Stimulated activated CD4-positive, alpha-beta T cell treated with anti-CD3 and anti-CD28 coated beads, Interleukin-2, amount 100 ng/mL, for 24 hours (primary cell): ENCODE measurements around the gene GREM1.

Experiments used
- DNase-seq, 2 donors: peaks; one replicate each; pipeline ENCODE4 v3.0.0-alpha.2; 2020

Gene GREM1

GRCh38 chr15:32792436-32792835, 74.6 kb downstream of the GREM1 start:
- no peak for DNase-seq
